HG02840 (cell line): ENCODE data around the gene SND1.

Experiments
- ATAC-seq: cut with Tn5 transposase; IDR thresholded peaks from one replicate; pipeline ENCODE4 v1.9.1; 2021; ENCODE audit warnings: mild to moderate bottlenecking, moderate library complexity, moderate number of reproducible peaks; ENCODE audit not compliant: unreplicated experiment, low FRiP score

The SND1 gene

DNA sequence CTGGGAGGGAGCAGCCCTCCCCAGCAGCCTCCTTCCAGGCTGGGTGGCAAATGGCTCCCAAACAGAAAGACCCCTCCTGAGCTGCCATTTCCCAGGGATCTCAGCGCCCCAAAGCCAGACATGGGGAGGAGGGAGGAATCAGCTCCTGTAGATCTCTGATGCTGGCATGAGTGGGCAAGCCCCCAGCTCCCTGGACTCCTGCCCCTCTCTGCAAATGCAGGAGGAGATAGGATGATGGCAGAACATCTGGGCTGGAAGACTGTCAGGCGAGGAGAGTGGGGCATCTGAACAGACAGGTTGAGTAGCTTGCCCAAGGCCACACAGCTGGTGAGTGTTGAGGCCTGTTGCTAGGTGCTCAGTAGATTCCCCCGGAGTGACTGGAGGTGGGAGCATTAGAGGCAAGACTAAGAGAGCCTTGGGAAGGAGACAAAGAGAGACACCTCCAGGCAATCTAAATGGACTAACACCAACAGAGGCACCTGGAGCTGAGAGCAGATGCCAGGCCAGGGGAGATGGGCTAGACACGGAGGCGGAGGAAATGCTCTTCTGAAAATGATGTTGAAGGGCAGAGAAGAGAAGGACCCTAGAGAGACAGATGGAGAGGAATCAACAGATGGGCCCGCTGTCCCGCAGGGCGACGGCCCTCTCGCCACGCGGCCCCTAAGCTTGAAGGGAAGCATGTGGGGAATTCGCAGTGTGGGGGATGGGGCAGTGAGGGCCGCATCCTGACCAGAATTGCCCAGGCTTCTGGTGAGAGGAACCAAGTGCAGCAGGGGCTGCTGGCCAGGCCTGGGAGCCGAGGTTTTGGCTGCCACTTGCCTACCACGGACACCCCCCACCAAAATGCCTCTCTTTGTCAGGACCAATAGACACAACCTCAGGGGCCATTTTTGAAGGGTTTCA lies 464.1 kb downstream of the SND1 start:
- no peak for ATAC-seq

DNA sequence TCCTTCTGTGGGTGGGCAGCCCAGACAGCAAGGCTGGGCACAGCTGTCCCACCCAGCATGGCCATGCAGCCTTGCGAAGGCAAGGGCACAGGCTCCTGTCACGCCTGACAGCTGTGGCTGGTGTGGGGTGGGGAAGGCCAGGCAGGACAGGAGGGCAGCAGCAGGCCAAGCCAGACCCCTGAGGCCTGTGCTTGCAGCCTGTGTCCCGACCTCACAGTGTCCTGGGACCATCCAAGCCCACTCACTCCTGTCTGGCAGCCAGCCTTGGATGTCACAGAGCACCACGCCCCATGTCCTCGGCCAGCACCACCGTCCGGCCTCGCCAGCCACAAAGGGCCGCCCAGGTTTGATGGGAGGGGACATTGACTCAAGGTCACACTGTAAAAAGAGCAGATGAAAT lies 464.7 kb downstream of the SND1 start:
- no peak for ATAC-seq

DNA sequence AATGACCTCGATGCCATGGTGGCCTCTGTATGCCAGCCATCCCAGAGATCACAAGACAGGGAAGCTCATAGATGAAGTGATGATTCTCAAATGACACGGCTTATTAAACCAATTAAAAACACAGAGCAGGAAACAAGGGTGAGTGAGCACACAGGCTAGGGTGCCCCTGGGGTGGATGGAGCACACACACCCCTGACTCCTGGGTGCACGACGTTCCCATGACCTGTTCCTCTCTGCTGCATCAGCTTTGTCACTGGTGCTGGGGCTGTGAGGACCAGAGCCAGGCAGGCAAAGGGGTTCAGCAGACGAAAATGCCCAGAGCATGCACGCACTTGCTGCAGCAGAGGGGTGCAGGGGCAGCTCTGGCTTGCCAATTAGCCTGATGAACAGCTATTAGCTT lies 465.7 kb downstream of the SND1 start:
- ATAC-seq: no peak

- ATAC-seq: no peak
These were observed 467.0 kb downstream of the SND1 start for GRCh38 chr7:128119036-128119435.

- no peak for ATAC-seq
These were observed 468.1 kb downstream of the SND1 start for GRCh38 chr7:128120116-128120515.

GRCh38 chr7:128120976-128121490 lies 469.0 kb downstream of the SND1 start:
- no peak for ATAC-seq

DNA sequence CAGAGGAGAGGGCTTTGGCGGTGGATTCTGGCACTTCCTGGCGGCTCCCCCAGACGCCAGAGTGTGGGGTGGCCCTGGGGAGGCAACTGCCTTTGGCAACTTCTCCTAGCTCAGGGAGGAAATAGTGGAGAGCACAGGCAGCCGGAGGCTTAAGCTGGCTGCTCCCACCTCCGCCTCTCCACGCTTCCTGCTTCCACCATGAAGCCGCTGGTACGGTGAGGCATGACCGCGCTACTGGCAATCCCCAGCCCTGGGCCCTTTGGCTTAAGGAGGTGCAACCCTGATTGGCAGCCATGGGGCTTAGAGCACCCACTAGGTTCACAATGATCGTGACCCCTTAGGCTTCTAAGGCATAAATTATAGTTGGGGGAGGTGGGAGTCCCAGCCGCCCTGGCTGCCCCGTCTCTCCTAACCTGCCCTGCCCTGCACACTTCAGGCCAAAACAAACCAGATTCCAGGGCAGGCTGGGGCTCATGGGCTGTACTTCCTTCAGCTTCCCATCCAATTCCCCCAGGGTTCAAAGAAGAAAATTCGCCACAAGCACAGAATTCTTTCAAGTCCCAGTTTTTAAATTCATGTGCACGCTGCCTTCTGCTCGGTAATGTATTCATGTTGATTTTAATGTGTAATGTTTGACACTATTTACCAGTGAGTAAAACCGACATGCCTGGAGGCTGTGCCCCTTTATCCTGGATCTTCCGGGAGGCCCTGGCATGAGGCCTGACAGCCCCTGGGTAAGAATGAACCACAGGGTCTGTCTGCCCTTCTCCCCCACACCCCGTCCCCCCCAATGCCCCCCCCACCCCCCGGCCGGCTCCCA lies 469.9 kb downstream of the SND1 start:
- ATAC-seq: no peak

DNA sequence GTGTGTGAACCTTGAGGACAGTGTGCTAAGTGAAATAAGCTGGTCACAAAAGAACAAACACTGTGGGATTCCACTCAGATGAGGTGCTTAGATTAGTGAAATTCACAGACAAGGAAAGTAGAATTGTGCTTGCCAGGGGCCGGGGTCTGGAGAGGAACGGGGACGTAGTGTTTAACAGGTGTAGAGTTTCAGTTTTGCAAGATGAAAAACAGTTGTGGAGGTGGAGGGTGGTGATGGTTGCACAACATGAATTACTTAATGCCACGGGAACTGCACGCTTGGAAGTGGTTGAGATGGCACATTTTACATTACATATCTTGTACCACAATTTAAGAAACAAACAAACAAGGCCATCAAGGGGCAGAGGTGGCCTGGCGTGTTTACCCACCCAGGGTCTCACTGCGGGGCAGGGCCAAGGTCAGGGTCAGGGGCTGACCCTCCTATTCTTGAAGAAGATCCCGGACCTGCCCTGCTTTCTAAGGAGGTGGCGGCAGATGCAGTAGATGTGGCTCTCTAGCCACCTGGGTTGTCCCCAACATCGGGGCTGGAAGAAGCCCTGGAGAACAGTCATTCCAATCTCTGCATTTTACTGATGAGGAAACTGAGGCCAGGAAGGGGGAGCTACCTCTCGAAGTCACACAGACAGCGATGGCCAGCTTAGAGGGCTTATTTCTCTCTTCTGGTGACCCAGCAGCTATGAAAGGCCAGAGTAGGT lies 470.7 kb downstream of the SND1 start:
- ATAC-seq: no peak

DNA sequence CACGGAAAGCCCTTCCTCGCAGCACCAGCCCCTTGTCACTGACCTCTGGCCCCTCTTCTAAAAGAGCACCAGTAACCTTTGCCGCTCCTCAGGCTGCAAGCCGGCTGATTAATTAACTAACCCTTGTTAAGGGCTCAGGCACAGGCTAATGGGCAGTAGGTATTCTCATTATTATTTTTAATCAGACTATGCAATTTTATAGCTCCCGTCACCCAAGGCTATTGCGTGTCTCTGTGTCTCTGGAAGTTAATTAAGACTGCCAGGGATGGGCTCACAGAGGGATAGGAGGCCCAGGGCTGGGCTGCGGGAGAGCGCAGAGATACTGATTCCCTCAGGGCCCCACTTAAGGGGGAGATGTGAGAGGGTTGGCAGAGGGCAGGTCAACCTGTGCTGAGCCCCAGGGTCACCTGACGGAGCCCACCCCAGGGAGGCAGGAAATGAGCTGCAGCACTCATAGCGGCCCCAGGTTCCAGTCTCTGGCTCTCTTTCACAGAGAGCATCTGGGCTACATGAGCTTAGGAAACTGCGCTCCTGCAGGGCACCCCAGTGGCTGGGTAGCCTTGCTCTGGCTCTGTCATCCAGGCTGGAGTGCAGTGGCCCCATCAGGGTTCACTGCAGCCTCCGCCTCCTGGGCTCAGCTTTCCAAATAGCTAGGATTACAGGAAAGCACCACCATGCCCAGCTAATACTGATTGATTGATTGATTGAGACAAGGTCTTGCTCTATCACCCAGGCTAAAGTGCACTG lies 471.5 kb downstream of the SND1 start:
- no peak for ATAC-seq

GRCh38 chr7:128124786-128125185 lies 472.8 kb downstream of the SND1 start:
- ATAC-seq: no peak

DNA sequence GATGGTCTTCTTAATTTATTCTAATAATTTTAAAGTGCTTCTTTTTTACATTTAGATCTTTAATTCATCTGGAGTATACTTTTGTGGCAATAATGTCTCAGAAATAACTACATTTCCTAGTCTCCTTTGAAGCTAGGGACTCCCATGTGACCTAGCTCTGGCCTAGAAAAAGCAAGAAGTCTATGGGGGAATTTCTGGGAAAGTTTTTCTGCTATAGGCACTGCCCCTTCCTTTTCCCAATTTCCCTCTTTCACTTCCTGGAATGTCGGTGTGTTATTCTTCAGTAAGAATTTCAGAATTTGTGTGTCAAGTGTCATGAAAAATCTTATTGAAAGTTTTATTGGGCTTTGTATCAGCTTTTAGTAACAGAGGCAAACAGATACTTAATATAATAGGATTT lies 473.8 kb downstream of the SND1 start:
- ATAC-seq: no peak

DNA sequence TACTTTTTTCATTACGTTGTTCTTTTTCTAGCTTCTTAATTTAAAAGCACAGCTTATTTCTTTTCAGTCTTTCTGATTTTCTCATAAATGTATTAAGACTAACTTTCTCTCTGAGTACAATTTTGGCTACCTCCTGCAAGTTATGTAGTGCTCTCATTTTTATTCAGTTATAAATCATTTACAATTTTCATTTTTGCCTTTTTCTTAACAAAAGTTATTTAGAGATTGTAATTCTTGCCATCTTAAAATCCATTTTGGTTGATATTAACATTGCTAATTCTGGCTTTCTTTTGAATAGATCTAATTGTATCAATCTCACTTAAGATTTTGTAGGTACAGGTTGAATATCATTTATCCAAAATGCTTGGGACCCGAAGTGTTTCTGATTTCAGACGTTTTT lies 476.4 kb downstream of the SND1 start:
- no peak for ATAC-seq

GRCh38 chr7:128129224-128129864 lies 477.4 kb downstream of the SND1 start:
- no peak for ATAC-seq

DNA sequence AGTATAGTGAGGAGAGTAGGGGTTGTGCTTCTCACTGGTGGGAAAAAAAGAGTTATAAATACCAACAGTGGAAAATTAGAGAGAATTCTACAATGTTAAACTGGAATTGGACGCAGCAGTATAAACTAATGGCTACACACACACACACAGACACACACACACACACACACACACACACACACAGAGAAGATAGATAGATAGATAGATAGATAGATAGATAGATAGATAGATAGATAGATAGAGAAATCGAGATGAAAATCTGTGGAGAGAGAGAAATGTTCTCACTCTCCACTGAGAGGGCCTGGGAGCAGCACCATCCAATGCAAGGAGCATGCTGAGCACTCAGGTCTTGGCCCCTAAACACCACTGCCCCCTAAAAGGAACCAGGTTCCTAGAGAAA lies 479.1 kb downstream of the SND1 start:
- ATAC-seq: no peak

DNA sequence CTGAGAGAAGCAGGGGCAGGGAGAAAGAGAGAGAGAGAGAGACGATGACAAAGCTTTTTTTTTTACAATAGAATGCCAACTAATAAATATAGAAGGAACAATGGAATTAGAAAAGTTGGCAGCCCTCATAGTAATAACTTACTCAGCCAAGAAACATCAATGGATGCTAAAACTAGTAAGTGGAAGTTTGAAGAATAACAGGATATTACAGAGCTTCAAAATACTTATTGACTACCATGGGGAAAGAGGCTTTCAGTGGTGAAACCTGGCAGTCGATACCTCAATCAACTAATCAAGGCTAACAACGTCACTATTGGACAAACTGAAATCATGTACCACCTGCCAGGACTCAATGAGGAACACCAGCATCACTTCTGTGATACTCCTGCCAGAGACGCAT lies 479.7 kb downstream of the SND1 start:
- no peak for ATAC-seq

- no peak for ATAC-seq
These were observed 480.6 kb downstream of the SND1 start for GRCh38 chr7:128132426-128133069.

GRCh38 chr7:128135159-128135514 lies 483.1 kb downstream of the SND1 start:
- ATAC-seq: peak; percentile 26

GRCh38 chr7:128135515-128136214 lies 483.7 kb downstream of the SND1 start:
- ATAC-seq: peak; percentile 76

- ATAC-seq: no peak
These were observed 484.2 kb downstream of the SND1 start for GRCh38 chr7:128136215-128136597.
